Suprapubic skin (tissue), 4 donors: Measurements from ENCODE around the gene MINDY3.

ENCODE experiments used
- EP300 ChIP-seq: sonication (generic); formaldehyde crosslinking; IDR thresholded peaks from one replicate; pipeline ENCODE4 v1.6.1; 2017; ENCODE audit warnings: antibody characterized with exemption
- POLR2A ChIP-seq, 2 donors: fragments of 450-650 bp; IDR thresholded peaks; one replicate each; pipeline ENCODE4 v1.6.1; 2017; ENCODE audit warnings: antibody characterized with exemption in 2 of 2, mild to moderate bottlenecking in 2 of 2, moderate library complexity in 2 of 2
- POLR2AphosphoS5 ChIP-seq, 3 donors: sonication (generic); formaldehyde crosslinking; IDR thresholded peaks; one replicate each; pipeline ENCODE4 v1.6.1; 2017; ENCODE audit warnings: antibody characterized with exemption in 3 of 3
- TF ChIP-seq, protein P1 (sequence below), 2 donors: fragments of 200-600 bp in 1 of 2; fragments of 450-650 bp in 1 of 2; sonication (generic) in 1 of 2; IDR thresholded peaks; one replicate each; pipeline ENCODE4 v1.5.1; 2016 to 2019; ENCODE audit warnings: antibody characterized with exemption in 2 of 2, mild to moderate bottlenecking in 1 of 2, moderate library complexity in 1 of 2

DNA sequence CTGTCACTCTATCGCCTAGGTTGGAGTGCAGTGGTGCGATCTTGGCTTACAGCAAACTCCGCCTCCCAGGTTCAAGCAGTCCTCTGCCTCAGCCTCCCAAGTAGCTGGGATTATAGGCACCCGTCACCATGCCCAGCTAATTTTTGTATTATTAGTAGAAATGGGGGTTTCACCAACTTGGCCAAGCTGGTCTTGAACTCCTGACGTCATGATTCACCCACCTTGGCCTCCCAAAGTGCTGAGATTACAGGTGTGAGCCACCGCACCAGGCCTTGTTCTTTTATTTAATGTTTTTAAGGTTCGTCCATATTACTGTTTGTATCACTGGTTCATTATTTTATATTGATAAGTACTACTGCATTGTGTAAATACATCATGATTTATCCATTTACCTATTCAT lies 130.4 kb downstream of the MINDY3 start:
- TF ChIP-seq, protein P1, sequence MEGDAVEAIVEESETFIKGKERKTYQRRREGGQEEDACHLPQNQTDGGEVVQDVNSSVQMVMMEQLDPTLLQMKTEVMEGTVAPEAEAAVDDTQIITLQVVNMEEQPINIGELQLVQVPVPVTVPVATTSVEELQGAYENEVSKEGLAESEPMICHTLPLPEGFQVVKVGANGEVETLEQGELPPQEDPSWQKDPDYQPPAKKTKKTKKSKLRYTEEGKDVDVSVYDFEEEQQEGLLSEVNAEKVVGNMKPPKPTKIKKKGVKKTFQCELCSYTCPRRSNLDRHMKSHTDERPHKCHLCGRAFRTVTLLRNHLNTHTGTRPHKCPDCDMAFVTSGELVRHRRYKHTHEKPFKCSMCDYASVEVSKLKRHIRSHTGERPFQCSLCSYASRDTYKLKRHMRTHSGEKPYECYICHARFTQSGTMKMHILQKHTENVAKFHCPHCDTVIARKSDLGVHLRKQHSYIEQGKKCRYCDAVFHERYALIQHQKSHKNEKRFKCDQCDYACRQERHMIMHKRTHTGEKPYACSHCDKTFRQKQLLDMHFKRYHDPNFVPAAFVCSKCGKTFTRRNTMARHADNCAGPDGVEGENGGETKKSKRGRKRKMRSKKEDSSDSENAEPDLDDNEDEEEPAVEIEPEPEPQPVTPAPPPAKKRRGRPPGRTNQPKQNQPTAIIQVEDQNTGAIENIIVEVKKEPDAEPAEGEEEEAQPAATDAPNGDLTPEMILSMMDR (IDR thresholded peaks at IDR 0.05) = no peak
- TF ChIP-seq POLR2A (IDR thresholded peaks at IDR 0.05) (no peak), POLR2AphosphoS5 (IDR thresholded peaks at IDR 0.05) (no peak), EP300 (no peak)
